Uterus (tissue), 2 donors: ENCODE results near the gene EFNA3.

ENCODE experiments used
- POLR2A ChIP-seq, 2 donors: fragments of 450-650 bp; IDR thresholded peaks; one replicate each; pipeline ENCODE4 v1.6.1; 2016; ENCODE audit warnings: antibody characterized with exemption in 2 of 2, mild to moderate bottlenecking in 1 of 2, moderate library complexity in 1 of 2
- TF ChIP-seq, protein P1 (sequence below), 4 experiments: fragments of 200-600 bp in 2 of 4; fragments of 450-650 bp in 2 of 4; sonication (generic) in 2 of 4; IDR thresholded peaks; one replicate each; pipeline ENCODE4 v1.5.1; 2016 to 2019; ENCODE audit warnings: antibody characterized with exemption in 4 of 4, mild to moderate bottlenecking in 2 of 4, moderate library complexity in 1 of 4

- TF ChIP-seq, protein P1, sequence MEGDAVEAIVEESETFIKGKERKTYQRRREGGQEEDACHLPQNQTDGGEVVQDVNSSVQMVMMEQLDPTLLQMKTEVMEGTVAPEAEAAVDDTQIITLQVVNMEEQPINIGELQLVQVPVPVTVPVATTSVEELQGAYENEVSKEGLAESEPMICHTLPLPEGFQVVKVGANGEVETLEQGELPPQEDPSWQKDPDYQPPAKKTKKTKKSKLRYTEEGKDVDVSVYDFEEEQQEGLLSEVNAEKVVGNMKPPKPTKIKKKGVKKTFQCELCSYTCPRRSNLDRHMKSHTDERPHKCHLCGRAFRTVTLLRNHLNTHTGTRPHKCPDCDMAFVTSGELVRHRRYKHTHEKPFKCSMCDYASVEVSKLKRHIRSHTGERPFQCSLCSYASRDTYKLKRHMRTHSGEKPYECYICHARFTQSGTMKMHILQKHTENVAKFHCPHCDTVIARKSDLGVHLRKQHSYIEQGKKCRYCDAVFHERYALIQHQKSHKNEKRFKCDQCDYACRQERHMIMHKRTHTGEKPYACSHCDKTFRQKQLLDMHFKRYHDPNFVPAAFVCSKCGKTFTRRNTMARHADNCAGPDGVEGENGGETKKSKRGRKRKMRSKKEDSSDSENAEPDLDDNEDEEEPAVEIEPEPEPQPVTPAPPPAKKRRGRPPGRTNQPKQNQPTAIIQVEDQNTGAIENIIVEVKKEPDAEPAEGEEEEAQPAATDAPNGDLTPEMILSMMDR (IDR thresholded peaks at IDR 0.05) = no peak
- TF ChIP-seq POLR2A (IDR thresholded peaks at IDR 0.05) = no peak
Measured at GRCh38 chr1:155064111-155064831, 14.4 kb upstream of the EFNA3 start.
